ENCODE data around the gene TUBB1.

Gene TUBB1

GRCh38 chr20:58990651-58991445 lies 28.4 kb upstream of the TUBB1 start:
- DNase-seq = no peak

- DNase-seq = no peak
Observed at GRCh38 chr20:58991715-58992114, 27.5 kb upstream of the TUBB1 start.

GRCh38 chr20:58992911-58993310 lies 26.3 kb upstream of the TUBB1 start:
- no peak for DNase-seq

GRCh38 chr20:58993332-58994248 lies 25.6 kb upstream of the TUBB1 start:
- DNase-seq = no peak

- DNase-seq = no peak
Observed at GRCh38 chr20:58994390-58995159, 24.7 kb upstream of the TUBB1 start.

GRCh38 chr20:58995461-58996225 lies 23.6 kb upstream of the TUBB1 start:
- DNase-seq = no peak

GRCh38 chr20:58996226-58996611 lies 23.0 kb upstream of the TUBB1 start:
- DNase-seq = no peak

GRCh38 chr20:58997141-58997770 lies 22.0 kb upstream of the TUBB1 start:
- DNase-seq = no peak

GRCh38 chr20:58998656-58999055 lies 20.6 kb upstream of the TUBB1 start:
- no peak for DNase-seq

GRCh38 chr20:59000326-59000725 lies 18.9 kb upstream of the TUBB1 start:
- no peak for DNase-seq

GRCh38 chr20:59001068-59001448 lies 18.2 kb upstream of the TUBB1 start:
- no peak for DNase-seq

- DNase-seq = no peak
Observed at GRCh38 chr20:59001449-59002171, 17.6 kb upstream of the TUBB1 start.

GRCh38 chr20:59002388-59002787 lies 16.8 kb upstream of the TUBB1 start:
- no peak for DNase-seq

GRCh38 chr20:59002874-59003399 lies 16.3 kb upstream of the TUBB1 start:
- no peak for DNase-seq

GRCh38 chr20:59003836-59004492 lies 15.3 kb upstream of the TUBB1 start:
- no peak for DNase-seq

GRCh38 chr20:59004493-59004762 lies 14.8 kb upstream of the TUBB1 start:
- no peak for DNase-seq

- DNase-seq = no peak
Observed at GRCh38 chr20:59004763-59005522, 14.3 kb upstream of the TUBB1 start.

GRCh38 chr20:59005523-59006166 lies 13.6 kb upstream of the TUBB1 start:
- no peak for DNase-seq

GRCh38 chr20:59006167-59006863 lies 12.9 kb upstream of the TUBB1 start:
- no peak for DNase-seq
